CD4-positive, CD25-positive, alpha-beta regulatory T cell (primary cell): ENCODE results near the gene SNX8. TPM values are rescaled to one million over a fixed set of nuclear protein-coding genes. Genes with fewer than 3 reads are reported as not detected.

Experiments
- ATAC-seq, 2 donors: fragments of 150-1000 bp; cut with Tn5 transposase; one replicate each; pipeline ENCODE4 v1.10.0; 2021; ENCODE audit warnings: low read depth in 2 of 2, moderate number of reproducible peaks in 2 of 2, moderate library complexity in 1 of 2
- DNase-seq, 3 donors: peaks; one replicate each; pipeline versions ENCODE4 v3.0.0 to v3.0.0-alpha.2; 2012 to 2022; ENCODE audit warnings: mixed read lengths in 1 of 3
- H3K27ac ChIP-seq: one replicate; pipeline ENCODE4 v1.7.0; 2013; ENCODE audit warnings: mild to moderate bottlenecking, low read length; ENCODE audit not compliant: insufficient read depth, poor library complexity, severe bottlenecking
- H3K27me3 ChIP-seq: one replicate; pipeline ENCODE4 v1.7.0; 2013; ENCODE audit warnings: low read length; ENCODE audit not compliant: control insufficient read depth, insufficient read depth
- H3K36me3 ChIP-seq: one replicate; pipeline ENCODE4 v1.7.0; 2013; ENCODE audit warnings: mild to moderate bottlenecking, low read length, moderate library complexity; ENCODE audit not compliant: control insufficient read depth, insufficient read depth
- H3K4me1 ChIP-seq: 2 replicates; pipeline ENCODE4 v1.7.0; 2013; ENCODE audit warnings: mild to moderate bottlenecking, low read length; ENCODE audit not compliant: insufficient read depth, control insufficient read depth, poor library complexity, severe bottlenecking
- H3K4me3 ChIP-seq: one replicate; pipeline ENCODE4 v1.7.0; 2013; ENCODE audit warnings: low read depth, mild to moderate bottlenecking, low read length, moderate library complexity
- H3K9me3 ChIP-seq, 2 experiments: 1 replicate in 1 of 2; 2 replicates in 1 of 2; pipeline ENCODE4 v1.7.0; 2013; ENCODE audit warnings: low read length in 2 of 2, mild to moderate bottlenecking in 1 of 2, moderate library complexity in 1 of 2; ENCODE audit not compliant: control insufficient read depth in 2 of 2
- H3K27ac Mint-ChIP-seq, 3 donors: one replicate each; pipeline ENCODE4 v1.8.0; 2020 to 2022; ENCODE audit warnings: mild to moderate bottlenecking in 3 of 3, mixed read lengths in 3 of 3, moderate library complexity in 2 of 3
- H3K27me3 Mint-ChIP-seq: one replicate; pipeline ENCODE4 v1.8.0; 2022; ENCODE audit warnings: mild to moderate bottlenecking, mixed read lengths
- H3K36me3 Mint-ChIP-seq: one replicate; pipeline ENCODE4 v1.8.0; 2020; ENCODE audit warnings: mixed read lengths
- H3K4me1 Mint-ChIP-seq, 4 donors: one replicate each; pipeline ENCODE4 v1.8.0; 2020 to 2022; ENCODE audit warnings: mixed read lengths in 4 of 4, mild to moderate bottlenecking in 1 of 4
- H3K4me3 Mint-ChIP-seq, 4 donors: one replicate each; pipeline ENCODE4 v1.8.0; 2020 to 2022; ENCODE audit warnings: mild to moderate bottlenecking in 4 of 4, mixed read lengths in 4 of 4, moderate library complexity in 3 of 4
- H3K9me3 Mint-ChIP-seq, 7 donors: one replicate each; pipeline ENCODE4 v1.8.0; 2020 to 2022; ENCODE audit warnings: mixed read lengths in 7 of 7, mild to moderate bottlenecking in 3 of 7, moderate library complexity in 2 of 7
- polyA plus RNA-seq, 4 donors: library from polyadenylated mRNA; unstranded; fragments of 300-500 nt; fragmentation: Illumina TruSeq; gene quantifications; one replicate each; pipeline ENCODE4 v1.2.3, GENCODE V29; 2021
- total RNA-seq: library from RNA; stranded (reverse); gene quantifications from one replicate; pipeline ENCODE4 v1.2.3, GENCODE V29; 2022

The SNX8 gene
- total and polyA plus RNA-seq, 5 donors from 2014 or later, result 5.7 to 14.5 (median 9.5) TPM

- Histone ChIP-seq H3K9me3 (no peaks in the 10 kb centered on the region), H3K36me3 (peaks cover 23% of the 10 kb centered on the region), H3K27me3 (no peaks in the 10 kb centered on the region), H3K27ac (no peak overlapping the region), H3K4me1 (peaks cover 46% of the 10 kb centered on the region), H3K4me3 (peak overlapping the region; percentile 81)
- Mint-ChIP-seq H3K36me3 (peaks cover 17% of the 10 kb centered on the region), H3K4me3 (peak overlapping the region; percentile 84 to 96 (median 88)), H3K9me3 (no peaks in the 10 kb centered on the region), H3K27ac (peak overlapping the region in 2 of 3 donors; percentile 86 to 88), H3K27me3 (no peaks in the 10 kb centered on the region), H3K4me1 (peaks cover 10 to 69% (median 36%) of the 10 kb centered on the region in 4 donors)
- ATAC-seq (no peak), DNase-seq (no peak)
Observed at GRCh38 chr7:2355705-2356008, 41.4 kb upstream of the SNX8 start.

GRCh38 chr7:2354939-2355704 lies 40.9 kb upstream of the SNX8 start:
- H3K4me1 Mint-ChIP-seq, result peaks cover 6 to 64% (median 31%) of the 10 kb centered on the region in 4 donors
- H3K27ac Mint-ChIP-seq, result peak overlapping the region in 1 of 3 donors; percentile 100
- peak overlapping the region; percentile 92 to 96 (median 94) for H3K4me3 Mint-ChIP-seq
- H3K36me3 ChIP-seq, result peaks cover 21% of the 10 kb centered on the region
- no peaks in the 10 kb centered on the region for H3K9me3 Mint-ChIP-seq
- ATAC-seq, result no peak
- peak in 2 of 3 donors; percentile 12 to 20 for DNase-seq
- H3K27me3 Mint-ChIP-seq, result no peaks in the 10 kb centered on the region
- peaks cover 46% of the 10 kb centered on the region for H3K4me1 ChIP-seq
- H3K27me3 ChIP-seq, result no peaks in the 10 kb centered on the region
- H3K4me3 ChIP-seq, result peak overlapping the region; percentile 81
- H3K9me3 ChIP-seq, result no peaks in the 10 kb centered on the region
- peaks cover 11% of the 10 kb centered on the region for H3K36me3 Mint-ChIP-seq
- peak overlapping the region; percentile 68 for H3K27ac ChIP-seq

- H3K36me3 ChIP-seq, result peaks cover 20% of the 10 kb centered on the region
- H3K9me3 ChIP-seq, result no peaks in the 10 kb centered on the region
- peaks cover 42% of the 10 kb centered on the region for H3K4me1 ChIP-seq
- H3K27me3 ChIP-seq, result no peaks in the 10 kb centered on the region
- peak within 1 kb of the TSS; percentile 93 for H3K4me3 ChIP-seq
- DNase-seq (peak; percentile 83 to 96 (median 96)), ATAC-seq (peak; percentile 90)
- H3K27ac ChIP-seq, result peak within 1 kb of the TSS; percentile 99
- peaks cover 5 to 56% (median 23%) of the 10 kb centered on the region in 4 donors for H3K4me1 Mint-ChIP-seq
- H3K27me3 Mint-ChIP-seq, result no peaks in the 10 kb centered on the region
- H3K36me3 Mint-ChIP-seq, result peaks cover 8% of the 10 kb centered on the region
- peak within 1 kb of the TSS; percentile 93 to 96 (median 94) for H3K4me3 Mint-ChIP-seq
- peak within 1 kb of the TSS; percentile 100 for H3K27ac Mint-ChIP-seq
- H3K9me3 Mint-ChIP-seq, result no peaks in the 10 kb centered on the region
Observed at GRCh38 chr7:2354186-2354938, 40.1 kb upstream of the SNX8 start, which contains the start of gene EIF3B. EIF3B (plus strand) TSS chr7:2354827; CDS start chr7:2354922, 95 bp downstream.

- H3K27me3 Mint-ChIP-seq, result no peaks in the 10 kb centered on the region
- ATAC-seq, result peak; percentile 62 to 66
- H3K36me3 Mint-ChIP-seq, result peaks cover 5% of the 10 kb centered on the region
- H3K27ac ChIP-seq, result peak overlapping the region; percentile 99
- H3K9me3 ChIP-seq, result no peaks in the 10 kb centered on the region
- peak in 2 of 3 donors; percentile 84 to 94 for DNase-seq
- peak overlapping the region; percentile 93 to 96 (median 94) for H3K4me3 Mint-ChIP-seq
- no peaks in the 10 kb centered on the region for H3K27me3 ChIP-seq
- H3K4me1 ChIP-seq, result peaks cover 39% of the 10 kb centered on the region
- H3K4me1 Mint-ChIP-seq, result peaks cover under 1 to 52% (median 19%) of the 10 kb centered on the region in 4 donors
- H3K36me3 ChIP-seq, result peaks cover 15% of the 10 kb centered on the region
- H3K9me3 Mint-ChIP-seq, result no peaks in the 10 kb centered on the region
- H3K27ac Mint-ChIP-seq, result peak overlapping the region; percentile 100
- H3K4me3 ChIP-seq, result peak overlapping the region; percentile 93
Observed at GRCh38 chr7:2353936-2354185, 39.6 kb upstream of the SNX8 start.

- Mint-ChIP-seq H3K4me3 (peak overlapping the region; percentile 93 to 96 (median 94)), H3K27ac (peak overlapping the region; percentile 100), H3K4me1 (peaks cover 0 to 47% (median 19%) of the 10 kb centered on the region in 4 donors), H3K9me3 (no peaks in the 10 kb centered on the region), H3K27me3 (no peaks in the 10 kb centered on the region), H3K36me3 (peaks cover 5% of the 10 kb centered on the region)
- H3K27me3 ChIP-seq, result no peaks in the 10 kb centered on the region
- H3K9me3 ChIP-seq, result no peaks in the 10 kb centered on the region
- H3K27ac ChIP-seq, result peak overlapping the region; percentile 99
- H3K4me1 ChIP-seq, result peaks cover 39% of the 10 kb centered on the region
- H3K36me3 ChIP-seq, result peaks cover 11% of the 10 kb centered on the region
- peak overlapping the region; percentile 93 for H3K4me3 ChIP-seq
- ATAC-seq (no peak), DNase-seq (no peak)
Observed at GRCh38 chr7:2353113-2353935, 39.1 kb upstream of the SNX8 start.

GRCh38 chr7:2350861-2351260 lies 36.6 kb upstream of the SNX8 start:
- no peaks in the 10 kb centered on the region for H3K36me3 ChIP-seq

GRCh38 chr7:2350055-2350454 lies 35.8 kb upstream of the SNX8 start:
- Histone ChIP-seq H3K4me1 (peaks cover 10% of the 10 kb centered on the region), H3K36me3 (no peaks in the 10 kb centered on the region), H3K4me3 (no peak overlapping the region), H3K27ac (no peak overlapping the region), H3K27me3 (no peaks in the 10 kb centered on the region), H3K9me3 (no peaks in the 10 kb centered on the region)
- no peaks in the 10 kb centered on the region for H3K36me3 Mint-ChIP-seq
- H3K4me1 Mint-ChIP-seq, result peaks cover 4 to 25% (median 11%) of the 10 kb centered on the region in 4 donors
- no peaks in the 10 kb centered on the region for H3K27me3 Mint-ChIP-seq
- no peak for DNase-seq
- ATAC-seq, result no peak
- peak overlapping the region in 1 of 4 donors; percentile 61 for H3K4me3 Mint-ChIP-seq
- H3K27ac Mint-ChIP-seq, result peak overlapping the region in 1 of 3 donors; percentile 26
- H3K9me3 Mint-ChIP-seq, result no peaks in the 10 kb centered on the region

More at GRCh38 chr7:2350861-2351260, 36.6 kb upstream of the SNX8 start:
- Mint-ChIP-seq H3K4me1 (peaks cover 4 to 28% (median 11%) of the 10 kb centered on the region in 4 donors), H3K27ac (no peak overlapping the region), H3K4me3 (peak overlapping the region in 1 of 4 donors; percentile 27), H3K27me3 (no peaks in the 10 kb centered on the region), H3K36me3 (no peaks in the 10 kb centered on the region), H3K9me3 (no peaks in the 10 kb centered on the region)
- no peaks in the 10 kb centered on the region for H3K27me3 ChIP-seq
- H3K9me3 ChIP-seq, result no peaks in the 10 kb centered on the region
- H3K4me1 ChIP-seq, result peaks cover 16% of the 10 kb centered on the region
- ATAC-seq (no peak), DNase-seq (no peak)
- H3K4me3 ChIP-seq, result no peak overlapping the region
- no peak overlapping the region for H3K27ac ChIP-seq
